ENCODE measurements around the gene LMO1.

GRCh38 chr11:8307601-8308000 is 43.9 kb upstream of the LMO1 start:
- TF ChIP-seq CTCF (IDR thresholded peaks at IDR 0.05; ENCODE audit: low read depth, low read length, missing input control): no peak
- TF ChIP-seq NR2F2 (IDR thresholded peaks at IDR 0.05): no peak
